K562 (cell line): ENCODE measurements around the gene GALNS. TPM values are rescaled to one million over a fixed set of nuclear protein-coding genes. Genes with fewer than 3 reads are reported as not detected.

Source experiments
- CEBPZ ChIP-seq: fragments of 150-350 bp; IDR thresholded peaks from 2 replicates; pipeline ENCODE4 v1.6.1; 2014; ENCODE audit warnings: low read depth, mild to moderate bottlenecking, low read length, borderline replicate concordance
- EWSR1 ChIP-seq: fragments of 450-650 bp; IDR thresholded peaks from 2 replicates; pipeline ENCODE4 v1.6.1; 2018; ENCODE audit warnings: borderline replicate concordance, mild to moderate bottlenecking, low read depth, moderate library complexity; ENCODE audit not compliant: partially characterized antibody
- MBD1 ChIP-seq: fragments of 250-450 bp; sonication (Bioruptor Pico); IDR thresholded peaks from 2 replicates; pipeline ENCODE4 v1.8.0; 2022; ENCODE audit warnings: inconsistent platforms
- RNF219 ChIP-seq: fragments of 250-450 bp; sonication (Bioruptor Pico); IDR thresholded peaks from 2 replicates; pipeline ENCODE4 v1.5.0; 2022; ENCODE audit warnings: mild to moderate bottlenecking
- THRB ChIP-seq: fragments of 450-650 bp; formaldehyde crosslinking; conservative IDR thresholded peaks from 2 replicates; pipeline ENCODE4 v1.4.0; 2022; ENCODE audit warnings: mild to moderate bottlenecking, missing genetic modification characterization
- ZBTB40 ChIP-seq, 2 experiments: fragments of 450-650 bp in 1 of 2; sonication (generic) in 1 of 2; formaldehyde crosslinking in 1 of 2; IDR thresholded peaks; 2 replicates each; pipeline versions ENCODE4 v1.7.1 to v1.9.0; 2016 to 2022; ENCODE audit warnings: inconsistent platforms in 1 of 2, mild to moderate bottlenecking in 1 of 2, missing genetic modification reagents in 1 of 2
- polyA plus RNA-seq, 8 experiments: library from polyadenylated mRNA; depleted of rRNA in 4 of 8; stranded (reverse) in 5 of 8; unstranded in 3 of 8; fragments of >200 nt; fragmentation: Nextera tagmentation in 2 of 8; fragmentation: Illumina TruSeq in 1 of 8; extraction: Ambion mirVana in 2 of 8; extraction: Trizol in 1 of 8; gene quantifications; 2 replicates each; pipeline versions ENCODE4 v1.2.1 to v1.2.3, GENCODE V29; 2011 to 2014; ENCODE audit warnings: inconsistent platforms in 1 of 8, missing spikeins in 1 of 8
- total RNA-seq, 7 experiments: library from RNA; depleted of rRNA in 6 of 7; stranded (reverse); fragments of >200 nt in 6 of 7; fragmentation: Illumina TruSeq in 2 of 7; extraction: Trizol in 2 of 7; gene quantifications; 2 replicates each; pipeline versions ENCODE4 v1.2.1 to v1.2.3, GENCODE V29; 2011 to 2021; ENCODE audit warnings: low replicate concordance in 1 of 7

GALNS gene
- total and polyA plus RNA-seq, 9 of the 15 experiments (the other 6 are each of a cell fraction or from before 2014, with no cell fraction given), result 0.38 to 13.2 (median 4.3) TPM

- TF ChIP-seq RNF219 (CRISPR knock-in tag) (no peak), MBD1 (CRISPR knock-in tag) (no peak), THRB (0 out of 2 replicates have a peak, but pooled peaks have one; percentile 44), CEBPZ (no peak), EWSR1 (no peak), ZBTB40 (IDR thresholded peaks at IDR 0.05) (no peak; the same call in 1 of the 2 replicates), ZBTB40 (CRISPR knock-in tag; IDR thresholded peaks at IDR 0.05) (0 out of 2 replicates have a peak, but pooled peaks have one; percentile 3)
Observed at GRCh38 chr16:88784074-88784855, 72.5 kb downstream of the GALNS start (continued).
